ENCODE results near the gene MUC4.

GRCh38 chr3:195754906-195755305 is 56.8 kb downstream of the MUC4 start:
- TF ChIP-seq CTCF (IDR thresholded peaks at IDR 0.05): no peak
- TF ChIP-seq ZFX (IDR thresholded peaks at IDR 0.05; ENCODE audit: borderline replicate concordance): no peak
